ENCODE data around the gene CMIP. TPM values are rescaled to one million over a fixed set of nuclear protein-coding genes. Genes with fewer than 3 reads are reported as not detected.

CMIP gene
- total RNA-seq, 1 experiment from 2014 or later, result 48.2 TPM

DNA sequence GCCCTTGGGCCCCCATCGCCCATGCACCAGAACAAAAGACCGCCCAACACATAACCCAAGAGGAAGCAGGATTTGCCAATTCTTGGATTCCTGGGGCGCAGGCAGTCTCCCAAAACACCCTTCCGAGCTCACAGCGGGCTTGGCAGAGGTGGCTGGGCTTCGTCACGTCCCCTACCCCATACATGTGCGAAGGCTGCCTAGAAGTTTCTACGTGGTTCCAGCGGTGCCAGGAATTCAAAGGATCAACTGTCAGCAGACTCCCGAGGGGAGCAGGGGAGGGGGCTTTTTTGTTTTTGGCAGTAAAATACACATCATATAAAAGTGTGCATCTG is 253.7 kb downstream of the CMIP start:
- Histone ChIP-seq H3K56ac (ENCODE audit: insufficient read length, low read depth, low read length) (no peak overlapping the region), H3K4ac (ENCODE audit: low read depth, low read length) (no peak overlapping the region), H2BK5ac (ENCODE audit: insufficient read length, low read length) (no peak overlapping the region), H4K91ac (ENCODE audit: insufficient read length, low read depth, low read length) (no peak overlapping the region), H3K79me1 (ENCODE audit: insufficient read depth, low read depth, low read length, poor library complexity, severe bottlenecking) (no peaks in the 10 kb centered on the region), H3K23me2 (ENCODE audit: insufficient read length, low read depth, low read length, poor library complexity, severe bottlenecking) (no peaks in the 10 kb centered on the region), H3K23ac (ENCODE audit: insufficient read length, low read depth, low read length) (no peak overlapping the region), H3K4me1 (ENCODE audit: insufficient read depth, low read length) (no peaks in the 10 kb centered on the region), H2BK15ac (ENCODE audit: low read depth, low read length) (no peak overlapping the region), H3T11ph (ENCODE audit: low read length) (no peak overlapping the region), H2BK12ac (ENCODE audit: insufficient read length, low read depth, low read length) (no peak overlapping the region), H3K27me3 (ENCODE audit: insufficient read depth, low read length) (no peaks in the 10 kb centered on the region), H2BK120ac (ENCODE audit: low read depth, low read length, poor library complexity, severe bottlenecking) (no peak overlapping the region), H3K4me2 (ENCODE audit: insufficient read depth, insufficient read length, low read length) (no peak overlapping the region), H3K18ac (ENCODE audit: insufficient read length, low read depth, low read length) (no peak overlapping the region), H2AFZ (ENCODE audit: low read length) (no peak overlapping the region), H3K14ac (ENCODE audit: insufficient read depth, low read length) (no peak overlapping the region), H4K20me1 (ENCODE audit: control insufficient read depth, insufficient read depth, insufficient read length) (peaks cover 2% of the 10 kb centered on the region), H3K79me2 (ENCODE audit: insufficient read depth, low read length) (no peaks in the 10 kb centered on the region), H3K27ac (ENCODE audit: insufficient read length, low read depth, low read length) (no peak overlapping the region), H2AK5ac (ENCODE audit: insufficient read length, low read length) (no peak overlapping the region), H3K9me3 (ENCODE audit: control insufficient read depth, low read depth, low read length) (no peaks in the 10 kb centered on the region), H4K8ac (replicated peaks; ENCODE audit: insufficient read length, low read depth, low read length) (no peak overlapping the region), H4K5ac (ENCODE audit: insufficient read length, low read depth, low read length) (no peak overlapping the region), H2BK20ac (ENCODE audit: low read depth, low read length, poor library complexity, severe bottlenecking) (no peak overlapping the region), H3K9ac (ENCODE audit: extremely low read depth, insufficient read length, low read length) (no peak overlapping the region)
- TF ChIP-seq, protein P1, sequence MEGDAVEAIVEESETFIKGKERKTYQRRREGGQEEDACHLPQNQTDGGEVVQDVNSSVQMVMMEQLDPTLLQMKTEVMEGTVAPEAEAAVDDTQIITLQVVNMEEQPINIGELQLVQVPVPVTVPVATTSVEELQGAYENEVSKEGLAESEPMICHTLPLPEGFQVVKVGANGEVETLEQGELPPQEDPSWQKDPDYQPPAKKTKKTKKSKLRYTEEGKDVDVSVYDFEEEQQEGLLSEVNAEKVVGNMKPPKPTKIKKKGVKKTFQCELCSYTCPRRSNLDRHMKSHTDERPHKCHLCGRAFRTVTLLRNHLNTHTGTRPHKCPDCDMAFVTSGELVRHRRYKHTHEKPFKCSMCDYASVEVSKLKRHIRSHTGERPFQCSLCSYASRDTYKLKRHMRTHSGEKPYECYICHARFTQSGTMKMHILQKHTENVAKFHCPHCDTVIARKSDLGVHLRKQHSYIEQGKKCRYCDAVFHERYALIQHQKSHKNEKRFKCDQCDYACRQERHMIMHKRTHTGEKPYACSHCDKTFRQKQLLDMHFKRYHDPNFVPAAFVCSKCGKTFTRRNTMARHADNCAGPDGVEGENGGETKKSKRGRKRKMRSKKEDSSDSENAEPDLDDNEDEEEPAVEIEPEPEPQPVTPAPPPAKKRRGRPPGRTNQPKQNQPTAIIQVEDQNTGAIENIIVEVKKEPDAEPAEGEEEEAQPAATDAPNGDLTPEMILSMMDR (conservative IDR thresholded peaks at IDR 0.05), result no peak
- H3K4me1 Mint-ChIP-seq, result peaks cover 4 to 17% of the 10 kb centered on the region in 2 experiments; a peak in 2 of 4 replicates
- H3K27ac Mint-ChIP-seq, result no peak overlapping the region
- DNase-seq, result no peak
- no CpG with 5 or more reads among the region's 11 CpGs for WGBS (ENCODE audit: extremely low coverage, insufficient read length, low lambda C conversion rate)
- no peaks in the 10 kb centered on the region for H3K9me3 Mint-ChIP-seq
- no peaks in the 10 kb centered on the region for H3K27me3 Mint-ChIP-seq (ENCODE audit: low read depth)
- H3K36me3 Mint-ChIP-seq (ENCODE audit: insufficient read depth in 1 of 3, low read depth in 3 of 3), result peaks cover 25 to 52% (median 46%) of the 10 kb centered on the region in 3 experiments; a peak in 6 of 7 replicates
- no peak overlapping the region for H3K4me3 Mint-ChIP-seq

All from H9 (cell line).